ENCODE results near the gene ABCA1. TPM values are rescaled to one million over a fixed set of nuclear protein-coding genes. Genes with fewer than 3 reads are reported as not detected.

Gene ABCA1
- total RNA-seq, 1 donor from 2014 or later = 23.9 TPM

- no peak for ATAC-seq
Measured at GRCh38 chr9:104836235-104836634, 91.7 kb downstream of the ABCA1 start.

GRCh38 chr9:104835161-104835560, 92.8 kb downstream of the ABCA1 start:
- no peak for ATAC-seq

DNA sequence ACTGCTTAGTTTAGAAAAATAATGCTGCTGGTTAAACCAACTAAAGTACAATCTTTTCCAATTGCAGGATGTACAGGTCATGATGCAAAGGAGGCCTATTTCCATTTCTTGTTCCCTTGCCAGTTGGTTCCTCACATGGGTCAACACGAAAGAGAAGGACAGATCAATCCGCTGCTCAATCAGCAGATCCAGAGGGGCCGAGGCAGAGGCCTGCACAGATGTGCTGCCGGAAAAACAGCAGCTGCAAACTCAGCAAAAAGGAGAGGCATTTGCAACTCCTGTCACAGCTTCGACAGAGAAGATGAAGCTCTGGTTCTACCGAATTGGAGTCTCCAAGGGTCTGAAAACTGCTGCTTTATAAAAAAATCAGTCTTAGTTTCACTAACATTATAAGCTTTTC, 94.3 kb downstream of the ABCA1 start:
- no peak for ATAC-seq

DNA sequence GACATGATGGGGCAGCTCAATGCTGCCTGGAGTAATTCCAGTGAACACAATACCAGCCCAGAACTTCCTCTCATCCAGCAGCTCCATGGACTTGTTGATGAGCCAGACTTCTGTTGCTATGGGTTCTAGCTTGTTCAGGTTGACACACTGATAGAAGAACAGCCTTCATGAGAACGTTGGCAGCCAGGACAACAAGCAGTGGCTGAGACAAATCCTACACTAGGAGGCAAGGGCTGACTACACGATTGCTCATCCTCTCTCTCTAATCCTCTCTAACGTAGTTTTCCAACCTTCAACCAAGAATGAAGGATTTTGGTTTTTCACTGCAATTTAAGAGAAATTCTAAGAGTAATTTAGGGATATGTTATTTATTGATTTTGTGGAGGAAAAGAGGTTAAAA, 96.3 kb downstream of the ABCA1 start:
- ATAC-seq = peak; percentile 83

DNA sequence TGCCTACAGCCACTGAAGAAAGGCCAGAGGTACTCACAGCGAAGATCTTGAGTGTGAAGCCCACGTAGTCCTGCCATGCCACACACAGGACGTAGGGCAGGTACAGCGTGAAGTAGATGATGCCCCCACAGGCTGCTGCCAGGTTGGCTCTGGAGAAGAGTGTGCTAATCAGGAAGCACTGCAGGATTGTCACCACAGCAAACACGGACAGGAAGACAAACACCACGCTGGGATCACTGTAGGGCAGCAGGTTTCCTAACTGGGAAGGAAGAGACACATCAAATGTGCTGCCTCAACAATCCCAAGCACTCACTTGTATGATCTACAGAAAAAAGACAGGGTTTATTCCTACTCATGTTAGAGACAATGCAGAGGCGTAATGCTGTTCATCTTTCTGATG, 101.0 kb downstream of the ABCA1 start:
- ATAC-seq = no peak

GRCh38 chr9:104826079-104826775, 101.7 kb downstream of the ABCA1 start:
- no peak for ATAC-seq

DNA sequence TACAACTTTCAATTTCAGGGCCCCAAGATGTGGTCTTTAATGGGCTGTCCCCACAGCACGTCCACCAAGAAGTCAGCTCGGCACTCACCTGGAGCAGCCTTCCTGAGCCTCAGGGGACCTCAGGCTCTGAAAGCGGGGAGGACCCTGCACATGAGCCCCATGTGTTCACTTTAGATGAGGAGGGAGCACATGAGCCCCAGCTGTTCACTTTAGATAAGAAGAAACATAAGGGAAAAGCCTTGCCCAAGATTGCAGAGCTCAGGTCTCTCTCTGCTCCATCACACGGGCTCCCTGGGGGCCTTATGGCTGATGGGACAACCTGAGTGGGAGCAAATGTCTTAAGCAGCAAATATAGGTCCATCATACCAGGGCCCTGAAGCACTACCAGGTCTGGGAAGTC, 107.6 kb downstream of the ABCA1 start:
- ATAC-seq = no peak

DNA sequence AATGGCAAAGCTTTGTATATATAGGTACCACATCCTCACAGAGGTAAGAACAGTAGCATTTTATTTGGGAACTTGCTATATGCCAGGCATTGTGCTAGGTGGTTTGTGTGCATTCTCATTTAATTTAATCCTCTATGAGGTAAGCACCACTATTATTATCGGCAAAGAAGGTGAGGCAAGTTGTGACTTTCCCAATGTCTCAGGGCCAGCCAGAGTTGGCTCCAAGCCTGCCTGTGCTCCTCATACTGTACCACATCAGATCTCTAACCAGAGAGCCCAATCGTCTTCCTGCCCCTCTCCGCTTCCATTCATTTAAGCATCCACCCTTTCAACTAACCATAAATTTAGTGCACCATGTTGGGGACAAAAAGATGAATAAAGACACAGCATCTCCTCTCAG, 108.9 kb downstream of the ABCA1 start:
- peak; percentile 8 for ATAC-seq

GRCh38 chr9:104817437-104817836, 110.5 kb downstream of the ABCA1 start:
- no peak for ATAC-seq

DNA sequence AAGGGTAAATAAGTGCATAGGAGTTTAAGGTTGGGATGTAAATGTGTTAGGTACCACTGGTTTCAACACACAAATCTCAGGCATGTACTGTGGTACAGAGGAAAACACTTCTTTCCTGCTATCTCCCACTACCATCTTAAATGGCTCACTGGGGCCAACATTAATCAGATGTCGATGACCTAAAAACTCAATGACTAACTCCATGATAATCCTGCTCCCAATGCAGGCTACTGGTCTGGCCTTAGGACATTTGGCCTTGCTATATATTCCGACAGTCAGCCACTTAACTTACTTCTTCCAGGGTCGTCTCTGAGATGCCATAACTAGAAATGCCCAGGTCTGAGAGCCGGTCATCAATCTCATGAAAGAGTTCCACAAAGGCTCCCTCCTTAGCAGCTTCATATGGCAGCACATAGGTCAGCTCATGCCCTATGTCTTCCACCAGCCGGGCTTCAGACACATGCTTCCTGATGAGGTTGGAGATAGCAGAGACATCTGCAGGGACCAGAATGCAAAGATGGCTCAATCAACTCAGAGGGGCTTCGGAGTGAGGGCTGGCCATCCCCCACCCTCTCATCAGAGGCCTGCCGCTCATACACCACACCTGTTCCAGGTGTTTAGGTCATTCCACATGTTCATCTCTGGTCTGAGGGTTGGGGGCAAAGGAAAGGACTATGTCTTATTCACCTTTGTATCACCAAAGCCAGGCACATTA, 111.9 kb downstream of the ABCA1 start:
- ATAC-seq = no peak

DNA sequence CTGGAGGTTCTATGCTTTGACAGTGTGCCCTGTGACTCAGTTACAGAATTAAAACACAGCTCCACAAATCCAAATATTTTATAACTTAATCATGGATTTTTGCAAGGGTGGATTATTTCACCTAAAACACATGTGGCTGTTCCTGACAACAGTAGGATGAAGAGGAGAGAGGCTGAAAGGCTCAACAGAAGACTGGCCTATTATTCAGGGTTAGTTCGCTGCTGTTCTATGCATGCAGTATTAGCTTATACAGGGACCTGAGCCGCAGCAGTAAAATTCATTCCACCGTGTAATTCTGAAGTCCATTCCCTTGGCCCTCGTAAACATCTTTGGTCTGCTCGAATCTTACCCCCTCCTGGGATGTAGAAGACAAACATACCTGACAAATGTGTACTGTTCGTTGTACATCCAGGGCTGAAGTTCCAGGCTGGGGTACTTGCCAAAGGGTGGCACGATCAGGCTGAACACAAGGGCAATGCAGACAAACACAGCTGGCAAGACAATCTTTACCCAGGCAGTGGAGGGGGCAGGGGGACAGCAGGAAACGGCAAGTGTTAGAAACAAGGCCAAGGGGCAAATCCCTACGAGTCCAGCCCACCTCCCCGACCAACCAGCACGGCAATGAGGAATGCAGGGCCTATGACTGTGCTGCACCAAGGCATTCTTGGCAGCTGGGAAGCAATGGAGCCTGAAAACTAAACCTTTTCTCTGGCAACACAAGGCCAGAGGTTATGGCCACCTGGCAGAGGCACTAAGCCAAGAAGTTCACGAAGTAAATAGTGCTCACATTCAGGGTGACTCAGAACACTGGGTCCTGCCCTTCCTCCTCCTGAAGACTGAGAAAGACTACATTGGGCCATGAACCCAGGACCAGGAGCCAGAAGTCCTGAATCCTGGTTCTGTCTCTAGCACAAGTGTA, 117.3 kb downstream of the ABCA1 start:
- peak; percentile 81 for ATAC-seq

DNA sequence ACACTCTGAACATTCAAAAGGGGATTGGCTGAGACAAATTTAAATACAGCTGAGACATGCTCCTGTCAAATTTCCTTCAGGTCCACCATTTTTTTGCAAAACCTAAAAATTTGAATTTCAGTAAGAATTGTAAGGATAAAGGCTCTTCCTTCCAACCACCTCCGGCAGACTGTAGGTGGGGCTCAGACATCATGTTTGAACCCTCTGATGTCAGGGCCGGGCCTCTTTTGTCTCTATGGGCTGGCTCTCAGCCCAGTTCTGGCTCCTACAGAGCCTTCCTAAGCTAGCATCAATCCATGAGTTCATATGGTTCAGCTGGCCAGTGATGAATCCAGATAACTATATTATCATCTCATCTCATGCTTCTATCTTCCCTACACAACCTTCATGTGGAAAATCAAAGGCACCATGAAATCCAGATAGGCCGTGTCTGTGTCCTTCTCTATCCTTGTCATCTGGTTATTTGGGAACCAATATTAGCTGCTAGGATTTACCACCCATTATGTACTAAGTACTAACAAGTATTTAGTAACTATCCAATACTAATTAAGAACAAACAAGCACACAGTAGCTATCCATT, 119.8 kb downstream of the ABCA1 start:
- peak; percentile 71 for ATAC-seq

- ATAC-seq = peak; percentile 42
Measured at GRCh38 chr9:104805441-104805840, 122.5 kb downstream of the ABCA1 start.

GRCh38 chr9:104802906-104803305, 125.0 kb downstream of the ABCA1 start:
- ATAC-seq = no peak

DNA sequence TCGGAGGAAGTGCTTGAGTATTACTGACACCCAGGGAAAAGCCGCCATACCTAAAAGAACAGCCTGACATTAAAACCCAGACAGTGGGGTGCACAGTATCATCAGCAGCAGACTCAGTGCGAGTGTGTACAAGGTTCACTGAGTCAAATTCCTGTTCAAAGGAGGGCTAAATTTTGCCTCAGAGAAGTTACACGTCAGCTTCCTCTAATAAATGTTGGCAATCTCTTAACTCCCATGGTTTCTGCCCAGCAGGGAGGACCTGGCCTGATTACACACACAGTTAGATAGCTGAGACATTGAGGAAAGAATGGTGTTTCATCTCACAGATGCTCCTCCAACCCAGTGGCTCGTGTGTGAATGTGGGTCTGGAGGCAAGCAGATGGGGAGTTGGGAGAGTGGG, 125.8 kb downstream of the ABCA1 start:
- no peak for ATAC-seq

DNA sequence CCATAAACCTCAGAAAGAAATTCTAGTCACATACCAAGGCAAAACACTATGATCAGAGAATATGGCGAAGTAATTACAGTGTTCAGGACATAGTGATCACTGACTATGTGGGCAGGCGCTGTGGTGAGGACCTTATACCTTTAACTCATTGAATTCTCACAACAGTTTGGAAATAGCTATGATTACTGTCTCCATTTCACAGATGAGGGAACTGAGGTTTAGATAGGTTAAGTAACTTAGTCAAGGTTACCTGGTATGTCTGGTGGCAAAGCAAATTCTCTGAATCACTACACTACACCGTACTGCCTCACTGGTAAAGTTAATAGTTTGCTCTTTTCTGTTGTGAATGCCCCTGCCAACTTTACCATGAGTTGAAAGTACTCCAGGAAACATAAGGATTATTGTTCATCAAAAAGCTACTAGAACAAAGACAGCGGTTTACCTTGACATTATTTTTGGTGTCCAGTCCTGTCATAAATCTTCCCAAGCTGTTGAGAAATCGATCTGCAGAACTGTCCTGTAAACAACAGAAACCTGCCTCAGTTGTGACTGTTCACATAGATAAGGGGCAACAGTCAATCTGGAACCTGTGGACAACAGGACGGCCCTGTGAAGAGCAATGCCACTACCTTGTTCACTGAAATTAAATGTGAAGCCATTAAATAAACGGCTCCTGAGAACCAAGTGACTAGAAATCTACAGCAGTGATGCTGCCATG, 127.7 kb downstream of the ABCA1 start:
- ATAC-seq = no peak

DNA sequence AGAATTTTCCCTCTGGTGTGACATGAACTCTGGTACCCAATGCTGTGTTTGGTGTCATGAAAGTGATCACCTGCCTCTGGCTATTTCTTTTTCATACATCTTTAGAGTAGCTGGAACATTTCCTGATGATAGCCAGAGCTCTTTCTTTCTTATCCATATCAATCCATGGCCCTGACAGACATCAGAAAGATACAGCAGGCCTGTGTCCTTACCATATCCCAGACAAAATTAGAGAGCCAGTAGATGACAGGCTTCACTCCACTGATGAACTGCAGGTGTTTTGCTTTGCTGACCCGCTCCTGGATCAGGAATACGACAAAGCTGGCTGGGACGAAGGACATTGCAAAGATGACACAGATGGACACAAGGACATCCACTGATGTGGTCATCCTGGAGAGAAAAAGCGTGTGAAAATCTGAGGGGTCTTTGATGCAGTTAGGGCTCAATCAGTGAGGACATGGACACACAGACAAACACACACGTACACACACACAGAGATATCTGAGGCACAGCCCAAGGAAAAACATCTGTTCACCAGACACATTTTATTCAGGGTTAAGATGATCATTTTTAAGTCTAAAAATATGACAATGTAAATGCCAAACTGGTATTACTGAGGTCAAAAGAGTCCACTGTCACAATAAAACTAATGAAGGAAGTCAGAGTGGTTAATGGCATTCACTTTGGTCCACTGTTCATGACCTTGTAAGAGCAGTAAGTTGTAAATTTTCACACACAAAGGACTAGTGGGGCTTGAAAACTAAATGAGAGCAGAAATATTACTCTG, 129.6 kb downstream of the ABCA1 start:
- no peak for ATAC-seq

DNA sequence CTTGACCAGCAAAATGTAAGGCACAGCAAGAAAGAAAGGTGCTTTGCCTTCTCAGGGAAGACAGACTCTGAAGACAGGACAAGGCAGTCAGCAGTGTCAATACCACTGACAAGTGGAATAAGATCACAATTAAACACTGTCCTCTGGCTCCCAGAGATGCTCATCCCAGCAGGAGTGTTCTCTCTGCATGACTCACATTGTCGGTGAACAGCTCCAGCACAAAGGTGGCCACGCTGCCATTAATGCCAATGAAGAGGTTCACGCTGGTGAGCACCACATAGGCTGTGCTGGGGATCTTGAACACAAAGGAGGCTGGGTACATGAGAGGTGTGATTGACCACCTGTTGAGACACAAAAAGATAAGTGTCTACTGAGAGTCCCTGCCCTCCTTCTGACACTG, 132.1 kb downstream of the ABCA1 start:
- ATAC-seq = no peak

DNA sequence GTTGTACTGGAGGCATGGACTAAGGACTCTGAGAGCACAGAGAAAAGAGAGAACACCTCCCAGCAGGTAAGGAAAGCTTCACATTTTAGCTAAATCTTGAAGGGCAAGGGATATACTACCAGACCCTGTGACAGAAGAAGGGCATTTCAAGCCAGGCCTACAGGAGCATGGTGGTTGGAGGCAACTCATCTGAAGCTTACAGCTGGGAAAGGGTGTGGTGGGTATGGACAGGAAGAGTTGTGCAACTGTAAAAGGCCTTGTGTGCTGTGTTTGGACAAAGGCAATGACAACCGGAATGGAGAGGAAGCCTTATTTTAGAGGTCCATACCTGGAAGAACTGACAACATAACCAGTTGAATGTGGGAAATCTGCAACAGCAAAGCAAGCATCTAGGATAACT, 132.9 kb downstream of the ABCA1 start:
- no peak for ATAC-seq

GRCh38 chr9:104794070-104794469, 133.9 kb downstream of the ABCA1 start:
- ATAC-seq = no peak

GRCh38 chr9:104788251-104788650, 139.7 kb downstream of the ABCA1 start:
- ATAC-seq = no peak
